GM12865 (cell line): ENCODE results near the gene MYO18B.

ENCODE experiments used
- DNase-seq: peaks from one replicate; pipeline ENCODE4 v3.0.0; 2010; ENCODE audit warnings: low read depth
- H3K4me3 ChIP-seq: 2 replicates; pipeline ENCODE4 v1.5.1; 2011; ENCODE audit warnings: mild to moderate bottlenecking, low read depth, low read length, control low read depth
- CTCF ChIP-seq: IDR thresholded peaks from 2 replicates; pipeline ENCODE4 v1.5.1; 2011; ENCODE audit warnings: low read length, control low read depth, low read depth, inconsistent platforms; ENCODE audit not compliant: insufficient read depth; ENCODE audit errors: missing control alignments

Gene MYO18B

GRCh38 chr22:25837288-25837900 is 95.4 kb downstream of the MYO18B start:
- no peak for TF ChIP-seq CTCF
- no peak for DNase-seq
- no peak overlapping the region for H3K4me3 ChIP-seq

- no peak for DNase-seq
- no peak overlapping the region for H3K4me3 ChIP-seq
- no peak for TF ChIP-seq CTCF
Measured at GRCh38 chr22:25838960-25839741, 97.2 kb downstream of the MYO18B start.

- no peak overlapping the region for H3K4me3 ChIP-seq
- peak; percentile 60 for DNase-seq
- TF ChIP-seq CTCF: no peak
Measured at GRCh38 chr22:25839755-25840154, 97.8 kb downstream of the MYO18B start.

- no peak for TF ChIP-seq CTCF
- H3K4me3 ChIP-seq: no peak overlapping the region
- DNase-seq: no peak
Measured at GRCh38 chr22:25840167-25840566, 98.2 kb downstream of the MYO18B start.

GRCh38 chr22:25840891-25841290 is 98.9 kb downstream of the MYO18B start:
- DNase-seq: peak; percentile 41

GRCh38 chr22:25841775-25842174 is 99.8 kb downstream of the MYO18B start:
- no peak for DNase-seq
- no peak overlapping the region for H3K4me3 ChIP-seq
- no peak for TF ChIP-seq CTCF

More at GRCh38 chr22:25840891-25841290, 98.9 kb downstream of the MYO18B start:
- no peak for TF ChIP-seq CTCF
- no peak overlapping the region for H3K4me3 ChIP-seq
